ENCODE results near the gene RNU4-1.
"Not testable (repeated sequence)": the region's sequence is repeated elsewhere in the genome, so short reads cannot be mapped to it uniquely, and the experiment has no call there.

Gene RNU4-1

GRCh38 chr12:120337730-120338129 lies 44.7 kb upstream of the RNU4-1 start:
- Histone ChIP-seq H3K27ac (replicated peaks; ENCODE audit: low read length) (no peak overlapping the region), H4K8ac (ENCODE audit: low read depth, low read length) (no peak overlapping the region), H3K4me1 (ENCODE audit: control insufficient read depth in 2 of 2, insufficient read depth in 1 of 2, low read depth in 1 of 2, low read length in 2 of 2) (peaks cover 0 to 3% of the 10 kb centered on the region in 2 donors), H3K9ac (ENCODE audit: low read depth, low read length, poor library complexity) (no peak overlapping the region), H2BK12ac (ENCODE audit: low read length) (no peak overlapping the region), H3K4me2 (ENCODE audit: insufficient read depth, low read length, poor library complexity, severe bottlenecking) (no peak overlapping the region), H2AK5ac (ENCODE audit: low read depth, low read length) (no peak overlapping the region), H3K36me3 (replicated peaks in 1 of 2; ENCODE audit: control insufficient read depth in 2 of 2, insufficient read depth in 2 of 2, low read length in 2 of 2) (peaks cover 0 to 7% of the 10 kb centered on the region in 2 donors), H3K18ac (ENCODE audit: low read length) (no peak overlapping the region), H3K9me3 (replicated peaks in 1 of 2; ENCODE audit: control insufficient read depth in 2 of 2, insufficient read depth in 1 of 2, low read depth in 1 of 2, low read length in 2 of 2) (peaks cover 11 to 22% of the 10 kb centered on the region in 2 donors), H2BK5ac (ENCODE audit: low read length) (no peak overlapping the region), H2BK120ac (ENCODE audit: low read depth, low read length) (no peak overlapping the region), H2BK15ac (ENCODE audit: low read length) (no peak overlapping the region), H3K79me1 (ENCODE audit: low read depth, low read length) (no peaks in the 10 kb centered on the region), H3K4me3 (ENCODE audit: low read length in 2 of 2) (no peak overlapping the region), H3K23ac (ENCODE audit: low read depth, low read length, poor library complexity) (no peak overlapping the region), H3K4ac (ENCODE audit: low read length) (no peak overlapping the region), H2AFZ (ENCODE audit: low read length) (no peak overlapping the region), H3K27me3 (ENCODE audit: control insufficient read depth in 3 of 3, insufficient read depth in 3 of 3, low read depth in 1 of 3, low read length in 3 of 3) (no peaks in the 10 kb centered on the region), H3K14ac (ENCODE audit: low read length) (no peak overlapping the region), H4K91ac (ENCODE audit: low read depth, low read length, poor library complexity) (no peak overlapping the region)
- no CpG with 5 or more reads among the region's 2 CpGs for WGBS, 2 donors (ENCODE audit: extremely low coverage in 2 of 2, insufficient read length in 2 of 2, insufficient replicate concordance in 1 of 2)
- DNase-seq (ENCODE audit: low spot score), result no peak

DNA sequence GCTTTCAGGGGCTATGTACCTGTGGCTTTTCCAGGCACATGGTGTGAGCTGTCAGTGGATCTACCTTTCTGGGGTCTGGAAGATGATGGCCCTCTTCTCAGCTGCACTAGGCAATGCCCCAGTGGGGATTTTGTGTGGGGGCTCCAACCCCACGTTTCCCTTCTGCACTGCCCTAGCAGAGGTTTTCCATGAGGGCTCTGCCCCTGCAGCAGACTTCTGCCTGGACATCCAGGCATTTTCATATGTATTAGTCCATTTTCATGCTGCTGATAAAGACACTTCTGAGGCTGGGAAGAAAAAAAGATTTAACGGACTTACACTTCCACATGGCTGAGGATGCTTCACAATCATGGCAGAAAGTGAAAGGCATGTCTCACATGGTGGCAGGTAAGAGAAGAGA lies 43.4 kb upstream of the RNU4-1 start:
- H3K18ac ChIP-seq (ENCODE audit: low read length); H2BK15ac ChIP-seq (ENCODE audit: low read length); H3K23ac ChIP-seq (ENCODE audit: low read depth, low read length, poor library complexity); H4K91ac ChIP-seq (ENCODE audit: low read depth, low read length, poor library complexity); H3K4me3 ChIP-seq (ENCODE audit: low read length in 2 of 2); H3K4me2 ChIP-seq (ENCODE audit: insufficient read depth, low read length, poor library complexity, severe bottlenecking); H2BK120ac ChIP-seq (ENCODE audit: low read depth, low read length); H3K36me3 ChIP-seq (replicated peaks in 1 of 2; ENCODE audit: control insufficient read depth in 2 of 2, insufficient read depth in 2 of 2, low read length in 2 of 2); H3K9ac ChIP-seq (ENCODE audit: low read depth, low read length, poor library complexity); H4K8ac ChIP-seq (ENCODE audit: low read depth, low read length); H3K4ac ChIP-seq (ENCODE audit: low read length); H3K27me3 ChIP-seq (ENCODE audit: control insufficient read depth in 3 of 3, insufficient read depth in 3 of 3, low read depth in 1 of 3, low read length in 3 of 3); H2AK5ac ChIP-seq (ENCODE audit: low read depth, low read length); H3K4me1 ChIP-seq (ENCODE audit: control insufficient read depth in 2 of 2, insufficient read depth in 1 of 2, low read depth in 1 of 2, low read length in 2 of 2); H2AFZ ChIP-seq (ENCODE audit: low read length); H3K79me1 ChIP-seq (ENCODE audit: low read depth, low read length); H2BK5ac ChIP-seq (ENCODE audit: low read length); DNase-seq (ENCODE audit: low spot score); H3K27ac ChIP-seq (replicated peaks; ENCODE audit: low read length); H3K14ac ChIP-seq (ENCODE audit: low read length): not testable (repeated sequence)
- WGBS, 2 donors (ENCODE audit: extremely low coverage in 2 of 2, insufficient read length in 2 of 2, insufficient replicate concordance in 1 of 2), result no CpG with 5 or more reads among the region's 2 CpGs
- H3K9me3 ChIP-seq (replicated peaks in 1 of 2; ENCODE audit: control insufficient read depth in 2 of 2, insufficient read depth in 1 of 2, low read depth in 1 of 2, low read length in 2 of 2), result peaks cover 11 to 22% of the 10 kb centered on the region in 2 donors
- peak overlapping the region; percentile 41 for H2BK12ac ChIP-seq (ENCODE audit: low read length)

DNA sequence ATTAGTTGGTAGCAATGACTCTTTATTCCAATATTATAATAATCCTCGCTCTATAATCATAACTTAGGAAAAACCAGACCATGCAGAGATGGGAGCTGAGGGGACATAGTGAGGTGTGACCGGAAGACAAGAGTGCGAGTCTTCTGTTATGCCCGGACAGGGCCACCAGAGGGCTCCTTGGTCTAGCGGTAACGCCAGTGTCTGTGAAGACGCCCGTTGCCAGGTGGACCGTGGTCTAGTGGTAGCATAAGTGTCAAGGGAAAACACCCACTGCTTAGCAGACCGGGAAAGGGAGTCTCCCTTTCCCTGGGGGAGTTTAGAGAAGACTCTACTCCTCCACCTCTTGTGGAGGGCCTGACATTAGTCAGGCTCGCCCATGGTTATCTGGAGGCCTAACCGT lies 42.4 kb upstream of the RNU4-1 start:
- H2AK5ac ChIP-seq (ENCODE audit: low read depth, low read length); H3K4me1 ChIP-seq (ENCODE audit: control insufficient read depth in 2 of 2, insufficient read depth in 1 of 2, low read depth in 1 of 2, low read length in 2 of 2); DNase-seq (ENCODE audit: low spot score); H3K36me3 ChIP-seq (replicated peaks in 1 of 2; ENCODE audit: control insufficient read depth in 2 of 2, insufficient read depth in 2 of 2, low read length in 2 of 2); H2BK15ac ChIP-seq (ENCODE audit: low read length); H4K8ac ChIP-seq (ENCODE audit: low read depth, low read length); H3K4me2 ChIP-seq (ENCODE audit: insufficient read depth, low read length, poor library complexity, severe bottlenecking); H2BK12ac ChIP-seq (ENCODE audit: low read length); H3K14ac ChIP-seq (ENCODE audit: low read length); H3K79me1 ChIP-seq (ENCODE audit: low read depth, low read length); H4K91ac ChIP-seq (ENCODE audit: low read depth, low read length, poor library complexity); H3K18ac ChIP-seq (ENCODE audit: low read length); H2BK120ac ChIP-seq (ENCODE audit: low read depth, low read length); H3K27ac ChIP-seq (replicated peaks; ENCODE audit: low read length); H3K4ac ChIP-seq (ENCODE audit: low read length); H3K23ac ChIP-seq (ENCODE audit: low read depth, low read length, poor library complexity); H3K9ac ChIP-seq (ENCODE audit: low read depth, low read length, poor library complexity); H2BK5ac ChIP-seq (ENCODE audit: low read length); H3K27me3 ChIP-seq (ENCODE audit: control insufficient read depth in 3 of 3, insufficient read depth in 3 of 3, low read depth in 1 of 3, low read length in 3 of 3); H3K4me3 ChIP-seq (ENCODE audit: low read length in 2 of 2): not testable (repeated sequence)
- peak overlapping the region; percentile 51 for H2AFZ ChIP-seq (ENCODE audit: low read length)
- no CpG with 5 or more reads among the region's 12 CpGs for WGBS, 2 donors (ENCODE audit: extremely low coverage in 2 of 2, insufficient read length in 2 of 2, insufficient replicate concordance in 1 of 2)
- peaks cover 11 to 22% of the 10 kb centered on the region in 2 donors for H3K9me3 ChIP-seq (replicated peaks in 1 of 2; ENCODE audit: control insufficient read depth in 2 of 2, insufficient read depth in 1 of 2, low read depth in 1 of 2, low read length in 2 of 2)

- Histone ChIP-seq H3K4me2 (ENCODE audit: insufficient read depth, low read length, poor library complexity, severe bottlenecking) (no peak overlapping the region), H3K9me3 (replicated peaks in 1 of 2; ENCODE audit: control insufficient read depth in 2 of 2, insufficient read depth in 1 of 2, low read depth in 1 of 2, low read length in 2 of 2) (peaks cover 9 to 15% of the 10 kb centered on the region in 2 donors), H3K79me1 (ENCODE audit: low read depth, low read length) (no peaks in the 10 kb centered on the region), H2BK12ac (ENCODE audit: low read length) (no peak overlapping the region), H3K23ac (ENCODE audit: low read depth, low read length, poor library complexity) (no peak overlapping the region), H3K36me3 (replicated peaks in 1 of 2; ENCODE audit: control insufficient read depth in 2 of 2, insufficient read depth in 2 of 2, low read length in 2 of 2) (no peaks in the 10 kb centered on the region), H2BK120ac (ENCODE audit: low read depth, low read length) (no peak overlapping the region), H3K4me3 (ENCODE audit: low read length in 2 of 2) (no peak overlapping the region), H2BK15ac (ENCODE audit: low read length) (no peak overlapping the region), H3K18ac (ENCODE audit: low read length) (no peak overlapping the region), H2AK5ac (ENCODE audit: low read depth, low read length) (no peak overlapping the region), H2AFZ (ENCODE audit: low read length) (no peak overlapping the region), H3K9ac (ENCODE audit: low read depth, low read length, poor library complexity) (no peak overlapping the region), H3K4ac (ENCODE audit: low read length) (no peak overlapping the region), H3K27ac (replicated peaks; ENCODE audit: low read length) (no peak overlapping the region), H4K8ac (ENCODE audit: low read depth, low read length) (no peak overlapping the region), H4K91ac (ENCODE audit: low read depth, low read length, poor library complexity) (no peak overlapping the region), H3K4me1 (ENCODE audit: control insufficient read depth in 2 of 2, insufficient read depth in 1 of 2, low read depth in 1 of 2, low read length in 2 of 2) (no peaks in the 10 kb centered on the region), H3K27me3 (ENCODE audit: control insufficient read depth in 3 of 3, insufficient read depth in 3 of 3, low read depth in 1 of 3, low read length in 3 of 3) (peaks cover 0 to 4% (median 0%) of the 10 kb centered on the region in 3 experiments), H3K14ac (ENCODE audit: low read length) (no peak overlapping the region), H2BK5ac (ENCODE audit: low read length) (no peak overlapping the region)
- no CpG with 5 or more reads among the region's 7 CpGs for WGBS, 2 donors (ENCODE audit: extremely low coverage in 2 of 2, insufficient read length in 2 of 2, insufficient replicate concordance in 1 of 2)
- no peak for DNase-seq (ENCODE audit: low spot score)
Measured at GRCh38 chr12:120332523-120332922, 39.5 kb upstream of the RNU4-1 start.

All from neuronal stem cell (in vitro differentiated cells).